ENCODE measurements around the gene CCDC121. TPM values are rescaled to one million over a fixed set of nuclear protein-coding genes. Genes with fewer than 3 reads are reported as not detected.
A peak's percentile ranks its signal among the peaks of the same experiment; 100 is the strongest.

Gene CCDC121
- total RNA-seq: under 1 TPM; 0.40 to 0.43 TPM

- Mint-ChIP-seq H3K4me1 (ENCODE audit: low read depth) (peaks cover 28% of the 10 kb centered on the region), H3K9me3 (no peaks in the 10 kb centered on the region), H3K36me3 (ENCODE audit: low read depth) (peaks cover 26% of the 10 kb centered on the region), H3K4me3 (no peak within 1 kb of the TSS), H3K27ac (no peak within 1 kb of the TSS), H3K27me3 (no peaks in the 10 kb centered on the region)
- intact Hi-C loops (cut with micrococcal nuclease): no loop called here
- peak; percentile 97 for ATAC-seq
- peak; percentile 98 for DNase-seq
- ChIA-PET POLR2A (interaction anchor here (0.6 to 3.9 kb wide), 13 partner anchors 9 to 325 kb away, joined by 3 to 22 read pairs (median 4); partner anchors contain the start of genes MPV17, PPM1G, SLC4A1AP and SUPT7L), CTCF (interaction anchor here (2.8 kb wide), 1 partner anchor 54 kb away, joined by 29 read pairs; no protein-coding TSS in a partner anchor)
- TF ChIP-seq CTCF (IDR thresholded peaks at IDR 0.05): no peak
Measured at GRCh38 chr2:27628767-27629709, at the start of gene CCDC121, which contains the start of gene GPN1. Gene CCDC121 (minus strand): TSS chr2:27629012. CDS start chr2:27627799, 1,213 bp downstream. Gene GPN1 (plus strand): TSS chr2:27629050. CDS start chr2:27629059, 9 bp downstream.

GRCh38 chr2:27672723-27673486 lies 44.1 kb upstream of the CCDC121 start:
- H3K4me3 Mint-ChIP-seq: no peak overlapping the region
- peaks cover 8% of the 10 kb centered on the region for H3K4me1 Mint-ChIP-seq (ENCODE audit: low read depth)
- peaks cover 21% of the 10 kb centered on the region for H3K36me3 Mint-ChIP-seq (ENCODE audit: low read depth)
- POLR2A ChIA-PET: interaction anchor here (2.5 kb wide), 1 partner anchor 9 kb away, joined by 12 read pairs; the partner anchor contains the start of genes SLC4A1AP and SUPT7L
- H3K27me3 Mint-ChIP-seq: no peaks in the 10 kb centered on the region
- no peak for DNase-seq
- intact Hi-C loops (cut with micrococcal nuclease): no loop called here
- H3K27ac Mint-ChIP-seq: peak overlapping the region; percentile 49
- TF ChIP-seq CTCF (IDR thresholded peaks at IDR 0.05): no peak
- H3K9me3 Mint-ChIP-seq: no peaks in the 10 kb centered on the region
- CTCF ChIA-PET: interaction anchor here (3.5 kb wide), 1 partner anchor 10 kb away, joined by 36 read pairs; no protein-coding TSS in a partner anchor
- no peak for ATAC-seq

- ChIA-PET POLR2A (no interaction called here), CTCF (interaction anchor here (3.5 kb wide), 1 partner anchor 12 kb away, joined by 36 read pairs; no protein-coding TSS in a partner anchor)
- DNase-seq: no peak
- H3K4me1 Mint-ChIP-seq (ENCODE audit: low read depth): peaks cover 17% of the 10 kb centered on the region
- no peak for TF ChIP-seq CTCF (IDR thresholded peaks at IDR 0.05)
- intact Hi-C loops (cut with micrococcal nuclease): no loop called here
- H3K36me3 Mint-ChIP-seq (ENCODE audit: low read depth): peaks cover 24% of the 10 kb centered on the region
- H3K27ac Mint-ChIP-seq: no peak overlapping the region
- no peak overlapping the region for H3K4me3 Mint-ChIP-seq
- H3K27me3 Mint-ChIP-seq: no peaks in the 10 kb centered on the region
- no peaks in the 10 kb centered on the region for H3K9me3 Mint-ChIP-seq
- no peak for ATAC-seq
Measured at GRCh38 chr2:27671235-27671634, 42.4 kb upstream of the CCDC121 start.

- POLR2A ChIA-PET: interaction anchor here (0.7 to 1.2 kb wide), 2 partner anchors 19 to 1289 kb away, joined by 3 read pairs; no protein-coding TSS in a partner anchor
- no peak for TF ChIP-seq CTCF (IDR thresholded peaks at IDR 0.05)
- Mint-ChIP-seq H3K27me3 (no peaks in the 10 kb centered on the region), H3K36me3 (ENCODE audit: low read depth) (peaks cover 19% of the 10 kb centered on the region), H3K9me3 (no peaks in the 10 kb centered on the region), H3K4me1 (ENCODE audit: low read depth) (peaks cover 36% of the 10 kb centered on the region), H3K27ac (peak overlapping the region; percentile 49), H3K4me3 (no peak overlapping the region)
- ATAC-seq: no peak
- CTCF ChIA-PET: interaction anchor here (6.6 kb wide), 1 partner anchor 16 kb away, joined by 58 read pairs; no protein-coding TSS in a partner anchor
- intact Hi-C loops (cut with micrococcal nuclease): no loop called here
- DNase-seq: no peak
Measured at GRCh38 chr2:27667446-27667845, 38.6 kb upstream of the CCDC121 start.
